Ishikawa (cell line): ENCODE results near the gene CDX2.
A peak's percentile ranks its signal among the peaks of the same experiment; 100 is the strongest.

Source experiments
- CEBPB ChIP-seq: IDR thresholded peaks from 2 replicates; pipeline ENCODE4 v1.6.1; 2012
- CREB1 ChIP-seq: IDR thresholded peaks from 2 replicates; pipeline ENCODE4 v1.6.1; 2012; ENCODE audit warnings: low read depth
- EGR1 ChIP-seq: IDR thresholded peaks from 2 replicates; pipeline ENCODE4 v1.6.1; 2012
- EP300 ChIP-seq: IDR thresholded peaks from 2 replicates; pipeline ENCODE4 v1.6.1; 2012; ENCODE audit warnings: borderline replicate concordance
- FOXM1 ChIP-seq: IDR thresholded peaks from 2 replicates; pipeline ENCODE4 v1.6.1; 2012; ENCODE audit warnings: low read depth, borderline replicate concordance
- NFIC ChIP-seq: IDR thresholded peaks from 2 replicates; pipeline ENCODE4 v1.6.1; 2012
- RAD21 ChIP-seq: IDR thresholded peaks from 2 replicates; pipeline ENCODE4 v1.6.1; 2012; ENCODE audit warnings: low read depth
- TAF1 ChIP-seq: IDR thresholded peaks from 2 replicates; pipeline ENCODE4 v1.6.1; 2012; ENCODE audit warnings: low read depth, mild to moderate bottlenecking
- TCF12 ChIP-seq: IDR thresholded peaks from 2 replicates; pipeline ENCODE4 v1.6.1; 2012; ENCODE audit warnings: low read depth
- TEAD4 ChIP-seq: IDR thresholded peaks from 2 replicates; pipeline ENCODE4 v1.6.1; 2012
- YY1 ChIP-seq: IDR thresholded peaks from 2 replicates; pipeline ENCODE4 v1.6.1; 2012; ENCODE audit warnings: low read depth
- ZBTB7A ChIP-seq: IDR thresholded peaks from 2 replicates; pipeline ENCODE4 v1.6.1; 2012; ENCODE audit warnings: low read depth
- TF ChIP-seq, protein P1 (sequence below): IDR thresholded peaks from 2 replicates; pipeline ENCODE4 v1.6.1; 2012; ENCODE audit warnings: low read depth, mild to moderate bottlenecking
- TF ChIP-seq, protein P2 (sequence below): IDR thresholded peaks from 2 replicates; pipeline ENCODE4 v1.6.1; 2012
- TF ChIP-seq, protein P3 (sequence below): IDR thresholded peaks from 2 replicates; pipeline ENCODE4 v1.6.1; 2012

Gene CDX2

DNA sequence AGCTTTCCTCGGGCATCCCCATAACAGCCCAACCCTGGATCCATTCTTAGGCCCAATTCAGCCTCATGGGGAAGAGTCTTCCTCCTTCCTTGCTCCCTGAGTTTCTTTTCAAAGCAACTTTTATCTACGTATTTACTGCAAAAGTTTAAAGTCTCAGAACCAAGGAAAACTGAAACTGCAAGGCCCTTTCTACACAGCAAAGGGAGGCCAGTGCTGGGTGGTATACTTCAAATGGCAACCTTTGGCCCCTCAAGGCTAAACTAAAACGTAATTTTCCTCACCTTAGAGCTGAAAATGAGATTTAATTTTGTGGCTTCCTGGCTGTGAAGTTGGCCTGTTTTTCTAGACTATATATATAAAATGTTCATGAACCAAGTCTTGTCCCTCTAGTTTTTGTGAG lies 5.6 kb downstream of the CDX2 start:
- no peak for TF ChIP-seq ZBTB7A
- TF ChIP-seq, protein P1, sequence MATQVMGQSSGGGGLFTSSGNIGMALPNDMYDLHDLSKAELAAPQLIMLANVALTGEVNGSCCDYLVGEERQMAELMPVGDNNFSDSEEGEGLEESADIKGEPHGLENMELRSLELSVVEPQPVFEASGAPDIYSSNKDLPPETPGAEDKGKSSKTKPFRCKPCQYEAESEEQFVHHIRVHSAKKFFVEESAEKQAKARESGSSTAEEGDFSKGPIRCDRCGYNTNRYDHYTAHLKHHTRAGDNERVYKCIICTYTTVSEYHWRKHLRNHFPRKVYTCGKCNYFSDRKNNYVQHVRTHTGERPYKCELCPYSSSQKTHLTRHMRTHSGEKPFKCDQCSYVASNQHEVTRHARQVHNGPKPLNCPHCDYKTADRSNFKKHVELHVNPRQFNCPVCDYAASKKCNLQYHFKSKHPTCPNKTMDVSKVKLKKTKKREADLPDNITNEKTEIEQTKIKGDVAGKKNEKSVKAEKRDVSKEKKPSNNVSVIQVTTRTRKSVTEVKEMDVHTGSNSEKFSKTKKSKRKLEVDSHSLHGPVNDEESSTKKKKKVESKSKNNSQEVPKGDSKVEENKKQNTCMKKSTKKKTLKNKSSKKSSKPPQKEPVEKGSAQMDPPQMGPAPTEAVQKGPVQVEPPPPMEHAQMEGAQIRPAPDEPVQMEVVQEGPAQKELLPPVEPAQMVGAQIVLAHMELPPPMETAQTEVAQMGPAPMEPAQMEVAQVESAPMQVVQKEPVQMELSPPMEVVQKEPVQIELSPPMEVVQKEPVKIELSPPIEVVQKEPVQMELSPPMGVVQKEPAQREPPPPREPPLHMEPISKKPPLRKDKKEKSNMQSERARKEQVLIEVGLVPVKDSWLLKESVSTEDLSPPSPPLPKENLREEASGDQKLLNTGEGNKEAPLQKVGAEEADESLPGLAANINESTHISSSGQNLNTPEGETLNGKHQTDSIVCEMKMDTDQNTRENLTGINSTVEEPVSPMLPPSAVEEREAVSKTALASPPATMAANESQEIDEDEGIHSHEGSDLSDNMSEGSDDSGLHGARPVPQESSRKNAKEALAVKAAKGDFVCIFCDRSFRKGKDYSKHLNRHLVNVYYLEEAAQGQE, result no peak
- no peak for TF ChIP-seq EGR1
- no peak for TF ChIP-seq TAF1
- TF ChIP-seq CREB1, result no peak
- TF ChIP-seq FOXM1, result no peak
- no peak for TF ChIP-seq CEBPB
- no peak for TF ChIP-seq RAD21
- no peak for TF ChIP-seq EP300
- no peak for TF ChIP-seq TCF12
- no peak for TF ChIP-seq YY1
- TF ChIP-seq, protein P2, sequence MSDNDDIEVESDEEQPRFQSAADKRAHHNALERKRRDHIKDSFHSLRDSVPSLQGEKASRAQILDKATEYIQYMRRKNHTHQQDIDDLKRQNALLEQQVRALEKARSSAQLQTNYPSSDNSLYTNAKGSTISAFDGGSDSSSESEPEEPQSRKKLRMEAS, result no peak
- no peak for TF ChIP-seq NFIC
- TF ChIP-seq, protein P3, sequence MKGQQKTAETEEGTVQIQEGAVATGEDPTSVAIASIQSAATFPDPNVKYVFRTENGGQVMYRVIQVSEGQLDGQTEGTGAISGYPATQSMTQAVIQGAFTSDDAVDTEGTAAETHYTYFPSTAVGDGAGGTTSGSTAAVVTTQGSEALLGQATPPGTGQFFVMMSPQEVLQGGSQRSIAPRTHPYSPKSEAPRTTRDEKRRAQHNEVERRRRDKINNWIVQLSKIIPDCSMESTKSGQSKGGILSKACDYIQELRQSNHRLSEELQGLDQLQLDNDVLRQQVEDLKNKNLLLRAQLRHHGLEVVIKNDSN, result no peak
- no peak for TF ChIP-seq TEAD4

DNA sequence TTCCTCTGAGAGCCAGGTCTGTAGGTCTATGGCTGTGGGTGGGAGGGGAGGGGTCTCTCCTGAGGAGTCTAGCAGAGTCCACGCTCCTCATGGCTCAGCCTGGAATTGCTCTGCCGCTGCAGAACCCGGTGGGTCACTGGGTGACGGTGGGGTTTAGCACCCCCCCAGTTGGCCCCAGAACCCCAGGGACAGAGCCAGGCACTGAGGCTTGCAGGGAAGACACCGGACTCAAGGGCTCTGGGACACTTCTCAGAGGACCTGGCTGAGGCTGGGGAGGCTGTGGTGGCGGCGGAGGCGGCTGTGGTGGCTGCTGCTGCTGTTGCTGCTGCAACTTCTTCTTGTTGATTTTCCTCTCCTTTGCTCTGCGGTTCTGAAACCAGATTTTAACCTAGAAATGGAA lies 6.1 kb downstream of the CDX2 start:
- no peak for TF ChIP-seq ZBTB7A
- TF ChIP-seq, protein P2, result no peak
- TF ChIP-seq, protein P3, result no peak
- TF ChIP-seq TCF12, result no peak
- TF ChIP-seq, protein P1, result no peak
- no peak for TF ChIP-seq YY1
- no peak for TF ChIP-seq CREB1

DNA sequence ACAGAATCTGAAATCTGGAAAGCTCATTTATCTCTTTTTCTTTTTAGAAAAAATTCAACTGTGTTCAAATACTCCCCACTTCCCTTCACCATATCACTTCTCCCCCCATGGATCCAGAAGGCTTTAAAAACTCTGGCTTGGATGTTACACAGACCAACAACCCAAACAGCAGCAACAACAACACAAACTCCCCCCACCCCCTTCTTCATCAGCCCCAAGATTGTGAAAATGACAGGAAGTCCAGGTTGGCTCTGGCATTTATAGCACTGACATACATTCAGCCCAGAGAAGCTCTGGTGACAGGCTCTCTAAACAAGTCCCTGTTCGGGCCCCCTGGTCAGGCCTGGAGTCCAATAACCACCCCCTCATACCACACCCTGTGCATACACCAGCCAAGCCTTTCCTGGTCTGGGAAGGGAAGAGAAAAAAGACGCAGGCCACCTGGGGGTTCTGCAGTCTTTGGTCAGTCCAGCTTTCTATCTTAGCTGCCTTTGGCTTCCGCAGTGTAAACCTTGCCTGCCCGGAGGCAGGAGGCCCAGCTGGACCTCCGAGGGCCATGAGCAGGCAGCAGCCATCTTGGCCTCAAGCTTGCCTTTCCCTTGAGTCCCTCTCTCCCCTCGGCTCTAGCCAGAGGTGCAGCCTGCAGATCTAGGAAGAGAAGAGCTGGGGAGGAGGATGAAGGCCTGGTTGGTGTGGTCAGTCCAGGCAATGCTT lies 6.8 kb downstream of the CDX2 start:
- no peak for TF ChIP-seq TEAD4
- TF ChIP-seq NFIC, result no peak
- no peak for TF ChIP-seq FOXM1
- TF ChIP-seq RAD21, result no peak

DNA sequence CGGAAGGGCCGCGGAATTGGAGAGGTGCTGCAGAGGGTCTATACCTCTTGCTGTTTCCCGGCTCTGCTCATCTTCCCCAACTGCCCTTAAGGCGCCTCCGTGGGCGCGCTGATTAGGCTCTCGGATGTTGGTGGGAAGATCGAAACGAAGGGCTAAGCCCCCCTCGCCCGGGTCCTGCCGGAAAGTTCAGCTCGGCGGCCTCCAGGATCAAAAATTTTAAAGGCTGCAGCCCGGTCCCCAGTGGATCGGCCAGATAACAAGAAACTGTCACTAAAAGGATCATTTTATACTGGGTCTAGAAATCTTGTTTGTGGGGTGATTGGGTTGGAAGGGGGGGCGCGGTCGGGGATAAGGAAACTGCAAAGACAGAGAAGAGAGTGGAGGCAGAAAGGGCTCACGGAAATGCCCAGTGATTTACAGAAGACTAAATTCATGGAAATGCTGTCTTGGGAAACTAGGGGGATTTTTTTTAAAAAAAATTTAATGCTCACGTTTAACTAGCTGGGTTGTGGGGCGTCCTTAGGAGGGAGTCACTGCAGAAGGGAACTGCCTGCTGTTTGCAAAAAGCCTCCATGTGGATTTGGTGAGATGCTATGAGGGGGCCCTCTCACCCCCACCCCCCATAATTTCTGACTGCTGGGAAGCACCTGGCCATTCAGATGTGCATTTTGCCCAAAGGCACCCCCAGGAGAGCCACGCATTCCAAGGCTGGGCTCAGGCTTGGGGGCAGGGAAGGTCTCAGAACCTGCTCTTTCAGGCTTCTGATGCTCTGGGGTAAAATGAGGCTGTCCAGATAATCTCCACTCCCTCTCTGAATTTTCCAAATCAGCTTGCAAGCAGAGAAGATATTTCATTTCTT lies 7.7 kb downstream of the CDX2 start:
- no peak for TF ChIP-seq EP300

DNA sequence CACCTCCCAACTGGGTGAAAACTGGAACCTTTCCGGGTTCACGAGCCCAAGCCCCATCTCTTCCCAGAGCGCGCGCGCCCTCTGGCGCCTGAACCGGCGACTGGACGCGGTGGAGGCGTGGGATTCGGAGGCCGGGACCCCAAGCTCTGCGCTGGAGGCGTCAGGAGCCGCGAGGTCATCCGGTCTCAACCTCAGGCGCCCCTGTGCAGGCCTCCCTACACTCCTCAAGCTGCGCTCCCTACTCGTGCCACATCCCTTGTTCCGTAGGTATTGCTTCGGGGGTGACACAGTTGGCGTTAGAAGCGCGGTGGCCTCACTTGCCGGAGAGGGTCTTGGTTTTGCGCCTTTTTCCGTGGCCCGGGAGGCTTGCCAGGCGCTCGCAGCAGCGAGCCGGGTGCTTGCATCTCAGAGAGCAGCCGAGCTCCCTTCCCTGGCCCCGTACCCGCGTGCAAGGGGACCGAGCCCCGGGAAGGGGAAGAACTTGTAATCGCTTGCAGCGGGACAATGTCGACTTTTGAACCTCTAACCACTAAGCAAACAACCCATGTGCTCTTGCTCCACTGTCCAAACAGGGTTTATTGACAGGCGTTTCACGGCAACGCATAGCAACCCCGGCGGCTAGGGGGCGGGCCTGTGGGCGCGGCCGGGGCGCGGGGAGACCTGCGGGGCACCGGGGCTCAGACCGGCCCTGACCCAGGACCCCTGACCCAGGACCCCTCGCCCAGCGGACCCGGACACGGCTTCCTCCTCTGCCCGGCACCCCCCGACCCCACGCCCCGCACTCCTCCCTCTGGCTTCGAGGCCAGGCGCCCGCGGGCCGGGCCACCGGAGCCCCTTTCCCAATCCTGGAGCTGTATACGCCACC lies 8.5 kb downstream of the CDX2 start:
- peak; percentile 42; the same call in 1 of the 2 replicates for TF ChIP-seq RAD21
- no peak for TF ChIP-seq TAF1

DNA sequence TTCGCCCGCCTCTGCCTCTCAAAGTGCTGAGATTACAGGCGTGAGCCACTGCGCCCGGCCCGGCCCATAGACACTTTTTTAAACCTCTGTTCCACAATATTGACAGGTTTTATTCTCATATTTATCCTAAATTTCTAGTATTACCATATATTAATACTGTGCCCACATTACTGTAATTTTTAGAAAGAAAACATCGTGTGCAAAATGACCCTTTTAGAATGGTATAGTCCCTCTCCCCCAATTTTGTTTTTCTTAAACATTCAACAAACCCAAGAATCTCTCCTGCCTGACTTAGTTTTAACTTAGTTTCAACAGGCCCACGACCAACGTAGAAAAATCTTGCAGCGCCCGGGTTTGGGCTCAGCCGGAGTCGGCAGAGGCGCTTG lies 9.1 kb downstream of the CDX2 start:
- TF ChIP-seq RAD21 (no peak), EP300 (no peak), TEAD4 (no peak), CREB1 (no peak), CEBPB (no peak), NFIC (no peak), FOXM1 (no peak)
- TF ChIP-seq, protein P3, result no peak
